Skin of body (tissue), 2 donors: ENCODE results near the gene LRRC57. TPM values are rescaled to one million over a fixed set of nuclear protein-coding genes. Genes with fewer than 3 reads are reported as not detected.
"Not testable (repeated sequence)": the region's sequence is repeated elsewhere in the genome, so short reads cannot be mapped to it uniquely, and the experiment has no call there.

Source experiments
- DNase-seq: peaks from one replicate; lab custom pipeline; 2025; lab: John Stamatoyannopoulos, UW
- total RNA-seq: library from RNA; depleted of rRNA; stranded (reverse); fragments of >200 nt; gene quantifications from one replicate; pipeline ENCODE4 v1.2.3, GENCODE V29; 2014

Gene LRRC57
- 17.4 TPM for total RNA-seq

- DNase-seq: peak; percentile 74
These were observed at the start of gene LRRC57, which contains the start of gene HAUS2 for GRCh38 chr15:42548249-42549031. TSS of gene LRRC57 (minus strand) at chr15:42548793. CDS start at chr15:42548434, 359 bp downstream. TSS of gene HAUS2 (plus strand) at chr15:42548838. CDS start at chr15:42548873, 35 bp downstream.

DNA sequence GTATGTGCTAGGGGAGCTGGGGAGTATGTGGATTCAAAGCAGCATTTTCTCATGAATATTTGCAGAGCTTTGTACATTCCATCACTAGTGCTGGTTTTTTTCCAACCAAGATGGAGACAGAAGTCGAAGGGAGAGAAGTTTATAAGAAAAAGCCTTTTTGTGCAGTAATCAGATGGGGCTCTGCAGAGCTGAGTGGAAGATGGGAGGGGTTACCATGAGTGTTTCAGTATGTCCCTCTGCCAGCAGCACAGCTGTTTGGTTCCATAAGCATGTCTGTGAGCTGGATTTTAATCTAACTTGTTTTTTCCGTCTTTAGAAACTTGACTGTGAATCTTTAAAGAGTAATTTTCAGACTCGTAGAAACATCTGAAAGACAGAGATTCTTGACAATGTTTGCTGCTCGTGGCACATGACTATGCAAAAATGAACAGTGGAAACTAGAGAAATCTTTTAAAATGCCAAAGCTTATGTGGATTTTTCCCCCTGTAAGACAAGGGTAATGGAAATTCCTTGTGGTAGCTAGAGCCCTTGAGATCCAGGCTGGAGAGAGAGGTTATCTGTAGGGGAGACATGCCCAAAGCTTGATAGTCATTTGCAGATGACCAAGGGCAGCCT is 47.1 kb upstream of the LRRC57 start:
- DNase-seq: peak; percentile 96

DNA sequence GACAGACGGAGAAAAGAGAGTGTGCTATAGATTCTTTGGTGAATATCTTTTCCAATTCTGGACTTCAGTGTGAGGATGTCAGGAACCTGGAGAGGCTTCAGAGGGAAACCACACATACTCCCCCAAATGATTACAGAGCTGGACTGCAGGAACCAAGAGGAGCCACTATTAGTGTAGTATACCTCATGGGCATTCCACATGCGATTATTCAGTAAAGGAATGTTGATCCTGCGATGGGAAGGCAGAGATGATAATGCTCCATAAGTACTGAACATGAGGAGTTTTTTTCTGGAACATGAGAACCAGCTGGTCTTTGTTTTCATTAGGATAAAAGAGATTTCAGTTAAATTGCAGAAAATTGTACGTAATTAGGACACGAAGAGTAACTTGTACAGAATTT is 45.5 kb upstream of the LRRC57 start:
- DNase-seq: no peak

DNA sequence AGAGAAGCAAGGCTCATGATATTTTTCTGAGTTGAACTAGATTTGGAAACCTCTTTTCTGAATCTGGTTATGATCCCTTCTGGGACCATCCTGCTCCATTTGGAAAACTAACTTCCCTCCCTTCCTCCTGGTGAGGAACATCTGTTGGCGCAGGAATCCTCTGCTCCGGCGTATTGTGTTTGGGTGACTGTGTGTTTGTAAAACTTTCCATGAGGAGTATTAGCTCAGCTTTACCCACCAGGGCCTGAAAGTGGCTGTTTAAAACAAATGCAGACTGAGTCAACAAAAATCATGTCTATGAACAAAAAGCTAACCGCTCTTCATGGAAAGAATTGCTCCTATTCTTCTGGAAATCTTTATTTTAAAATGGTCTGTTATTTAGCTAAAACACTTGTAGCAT is 44.5 kb upstream of the LRRC57 start:
- peak; percentile 92 for DNase-seq

DNA sequence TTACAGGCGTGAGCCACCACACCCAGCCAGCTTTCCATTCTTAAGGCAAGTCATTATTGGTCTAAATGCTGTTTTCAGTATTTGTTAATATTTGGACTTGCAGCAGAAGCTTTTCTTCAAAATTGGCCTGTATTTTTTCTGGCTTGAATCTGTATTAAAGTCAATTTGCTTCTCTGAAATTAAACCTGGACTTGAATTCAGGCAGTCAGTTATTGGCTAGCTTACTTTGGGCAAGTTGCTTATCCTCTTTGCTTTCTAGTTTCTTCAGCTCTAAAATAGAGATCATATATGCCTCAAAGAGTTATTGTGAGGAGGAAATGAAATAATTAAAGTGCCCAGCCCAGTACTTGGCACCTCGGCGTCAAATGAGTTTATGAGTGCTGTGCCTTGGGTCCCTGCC is 44.1 kb upstream of the LRRC57 start:
- no peak for DNase-seq

- no peak for DNase-seq
These were observed 42.8 kb upstream of the LRRC57 start for GRCh38 chr15:42591238-42591934.

- DNase-seq: no peak
These were observed 42.1 kb upstream of the LRRC57 start for GRCh38 chr15:42590619-42591237.

DNA sequence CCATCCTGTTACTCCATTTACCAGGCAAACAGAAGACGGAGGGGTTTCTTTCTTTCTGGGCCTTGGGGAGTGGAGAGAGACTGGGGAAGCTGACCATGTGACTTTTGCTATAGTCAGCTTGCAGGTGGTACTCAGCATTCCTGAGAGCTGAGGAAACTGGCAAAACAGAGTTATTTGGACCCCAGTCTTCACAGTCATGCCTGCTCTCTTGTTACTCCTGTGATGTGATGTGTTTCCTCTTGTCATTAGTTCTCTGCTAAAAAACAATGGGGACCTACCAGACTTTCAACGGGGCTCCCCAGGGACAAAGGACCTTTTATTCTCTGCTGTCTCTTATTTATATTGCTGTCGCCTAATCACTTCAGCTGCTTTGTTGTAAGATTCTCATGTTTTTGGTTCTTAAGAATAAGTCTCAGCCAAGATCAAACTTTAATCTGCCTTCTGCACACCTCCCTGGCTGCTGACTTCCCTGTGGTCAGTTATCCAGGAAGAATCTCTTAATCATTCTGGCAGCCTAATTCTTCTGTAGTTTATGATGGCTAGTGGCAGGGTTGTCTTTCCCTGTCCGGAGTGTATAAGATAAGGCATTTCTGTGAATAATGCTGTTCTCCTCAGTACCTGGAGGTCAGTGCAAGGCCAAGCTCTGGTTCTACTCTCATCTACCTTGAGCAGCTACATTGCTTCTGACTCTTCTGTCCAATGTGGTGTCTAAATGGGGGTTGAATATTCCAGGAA is 35.6 kb upstream of the LRRC57 start:
- DNase-seq: no peak

DNA sequence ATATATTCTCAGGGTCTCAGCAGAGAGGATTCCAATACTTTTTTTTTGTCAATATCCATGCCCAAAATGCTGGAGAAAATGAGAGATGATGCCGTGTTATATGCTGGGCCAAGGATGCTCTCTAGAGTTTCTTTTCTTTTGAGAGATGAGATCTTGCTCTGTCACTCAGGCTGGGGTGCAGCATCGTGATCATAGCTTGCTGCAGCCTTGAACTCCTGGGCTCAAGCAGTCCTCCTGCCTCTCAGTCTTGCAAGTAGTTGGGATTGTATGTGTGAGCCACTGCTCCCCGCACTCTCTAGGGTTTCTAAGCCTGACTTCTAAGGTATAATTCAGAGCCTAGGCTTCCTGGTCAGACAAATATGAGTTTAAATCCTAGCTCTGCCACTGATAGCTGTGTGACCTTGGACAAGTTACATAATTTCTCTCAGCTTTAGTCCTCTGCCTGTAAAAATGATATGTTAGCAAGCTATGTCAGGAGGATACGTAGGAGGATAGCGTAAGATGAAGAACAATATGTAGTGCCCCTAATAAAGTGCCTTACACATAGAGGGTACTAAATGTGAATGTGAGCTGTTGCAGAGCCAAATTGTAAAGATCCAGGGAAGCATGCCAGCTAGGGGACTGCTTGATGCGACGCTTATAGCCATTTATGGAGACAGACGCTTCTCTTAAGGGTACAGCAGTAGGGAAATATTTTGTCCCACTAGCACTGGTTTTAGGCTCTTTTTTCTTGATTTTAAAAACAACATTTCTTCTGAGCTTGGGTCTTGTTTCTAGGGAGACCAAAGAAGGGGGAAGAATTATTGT is 34.2 kb upstream of the LRRC57 start:
- DNase-seq: no peak

DNA sequence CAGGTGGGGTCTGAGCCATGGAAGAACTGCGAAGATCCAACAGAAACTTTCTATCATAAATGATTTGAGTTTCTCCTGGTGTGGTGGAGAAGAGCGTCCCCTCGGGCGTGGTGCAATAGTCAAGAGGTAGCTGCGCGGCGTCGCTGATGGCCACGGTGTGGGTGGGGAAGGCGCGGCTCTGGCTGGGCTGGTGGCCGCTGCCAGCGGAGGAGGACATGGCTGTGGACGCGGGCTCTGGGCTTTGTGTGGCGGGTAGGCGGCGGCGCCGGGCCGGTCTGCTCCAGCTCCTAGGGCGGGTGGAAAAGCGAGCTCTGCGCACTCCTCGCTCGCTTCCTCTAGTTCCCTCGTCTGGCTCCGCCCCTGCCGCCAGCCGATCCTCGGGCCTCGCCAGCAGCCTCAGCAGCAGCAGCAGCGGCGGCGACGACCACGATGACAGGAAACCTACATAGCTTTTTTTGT is 32.7 kb upstream of the LRRC57 start:
- DNase-seq: peak; percentile 72

DNA sequence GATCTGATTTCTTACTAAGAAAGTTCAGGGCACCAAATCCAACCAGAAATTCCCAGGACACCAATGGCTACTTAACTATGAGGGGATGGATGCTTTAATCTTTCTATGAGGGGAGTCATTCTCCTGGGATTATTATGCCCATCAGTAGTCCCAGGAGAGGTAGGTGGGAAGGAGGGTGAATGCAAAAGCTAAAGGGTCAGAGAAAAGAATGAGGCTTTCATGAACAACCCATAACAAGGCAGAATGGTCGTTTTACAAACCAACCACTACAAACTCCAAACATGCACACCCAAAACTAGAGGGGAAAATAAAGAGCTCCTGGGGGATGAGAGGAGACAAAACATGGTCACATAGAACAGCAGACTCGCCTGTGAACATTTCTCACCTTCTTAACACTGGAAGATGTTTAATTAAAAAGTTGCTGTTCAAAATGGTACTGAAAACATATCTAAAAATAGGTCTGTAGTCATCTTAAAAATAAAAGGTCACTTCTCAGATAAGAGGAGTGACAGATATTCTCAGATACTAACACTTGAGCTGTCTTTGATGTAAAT is 30.5 kb upstream of the LRRC57 start:
- DNase-seq: no peak

GRCh38 chr15:42577514-42578031 is 29.0 kb upstream of the LRRC57 start:
- peak; percentile 85 for DNase-seq

DNA sequence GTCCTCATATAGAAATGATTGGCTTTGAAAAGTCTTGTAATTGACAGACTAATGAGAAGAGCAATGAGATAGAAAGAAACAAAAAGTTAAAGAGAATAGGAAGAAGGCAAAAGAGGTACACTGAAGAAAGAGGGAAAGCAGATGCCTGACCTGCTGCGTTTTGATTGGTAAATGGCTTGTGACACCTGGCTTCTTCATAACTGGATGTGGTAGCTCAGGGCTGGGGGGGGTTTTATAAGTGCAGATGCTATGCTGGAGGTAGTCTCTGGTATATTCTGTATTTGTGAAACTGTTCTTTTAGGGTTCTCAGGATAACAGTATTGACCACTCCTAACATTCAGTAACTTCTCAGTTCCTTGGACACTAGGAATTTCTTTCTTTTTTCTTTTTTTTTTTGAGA is 28.2 kb upstream of the LRRC57 start:
- no peak for DNase-seq

DNA sequence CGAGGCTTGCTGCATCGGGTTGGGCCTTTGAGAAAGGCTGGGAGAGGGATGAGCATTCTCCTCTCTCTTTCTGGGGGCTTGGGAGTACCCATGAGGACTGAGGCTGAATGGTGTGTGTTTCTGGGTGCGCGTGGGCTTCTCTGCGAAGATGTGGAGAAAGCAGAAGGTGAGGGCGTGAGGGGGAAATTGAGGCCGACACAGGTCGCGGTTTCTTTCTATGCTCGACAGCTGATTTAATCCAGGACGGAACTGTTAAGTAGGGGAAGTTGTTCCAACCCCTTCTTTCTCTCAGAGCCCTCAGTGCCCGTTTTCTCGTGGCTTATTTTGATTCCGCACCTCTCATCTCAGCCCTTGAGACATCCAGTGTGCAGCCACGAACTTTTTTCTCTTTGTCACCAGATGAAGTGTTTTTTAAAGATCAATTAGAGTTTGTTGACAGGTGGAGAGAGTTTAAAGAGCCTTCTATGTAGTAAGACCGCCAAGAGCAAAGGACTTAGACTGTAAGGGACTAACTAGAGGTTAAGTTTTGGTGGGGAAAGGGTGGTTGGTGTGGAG is 27.5 kb upstream of the LRRC57 start:
- DNase-seq: peak; percentile 32

DNA sequence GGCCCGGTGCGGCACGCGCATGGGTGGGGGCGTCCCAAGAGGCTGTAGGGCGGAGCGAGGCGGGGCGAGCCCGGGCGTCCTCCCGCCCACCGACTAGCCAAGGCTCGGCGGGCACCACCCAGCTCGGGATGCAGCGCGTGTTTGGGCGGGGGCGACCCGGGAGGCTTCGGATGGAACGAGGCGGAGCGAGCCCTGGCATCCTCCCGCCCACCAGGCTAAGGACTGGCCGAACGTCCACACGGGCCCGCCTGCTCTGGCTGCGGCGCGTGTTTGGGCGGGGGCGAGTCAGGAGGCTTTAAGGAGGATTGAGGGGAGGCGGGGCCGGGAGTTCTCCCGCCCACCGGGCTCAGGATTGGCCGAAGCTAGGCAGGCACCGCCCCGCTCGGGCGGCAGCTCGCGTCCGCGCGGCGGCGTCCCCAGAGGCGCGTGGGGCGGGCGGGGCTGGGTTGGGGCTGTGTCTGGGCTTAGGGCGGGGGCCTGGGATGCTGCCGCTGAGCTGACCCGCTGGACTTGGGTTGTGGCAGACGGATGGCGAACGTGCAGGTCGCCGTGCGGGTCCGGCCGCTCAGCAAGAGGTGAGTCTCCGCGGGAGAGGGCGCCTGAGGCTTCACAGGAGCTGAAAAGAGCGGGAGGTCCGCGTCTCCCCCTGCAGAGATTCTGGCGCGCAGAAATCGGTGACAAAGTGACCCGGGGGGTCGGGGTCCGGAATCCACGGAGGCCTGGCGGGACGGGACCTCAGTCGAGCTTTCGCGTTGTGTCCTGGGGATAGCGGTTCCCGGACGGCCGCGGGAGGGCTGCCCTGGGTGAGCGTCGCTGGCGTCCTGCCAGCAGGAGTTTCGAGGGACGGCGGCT is 26.8 kb upstream of the LRRC57 start, which contains the start of gene STARD9:
STARD9 (plus strand) TSS at position 419 of the 852 bp plus-strand sequence; CDS start at position 529, 110 bp downstream.
- DNase-seq: peak; percentile 98

- no peak for DNase-seq
These were observed 10.1 kb upstream of the LRRC57 start for GRCh38 chr15:42558739-42559138.

DNA sequence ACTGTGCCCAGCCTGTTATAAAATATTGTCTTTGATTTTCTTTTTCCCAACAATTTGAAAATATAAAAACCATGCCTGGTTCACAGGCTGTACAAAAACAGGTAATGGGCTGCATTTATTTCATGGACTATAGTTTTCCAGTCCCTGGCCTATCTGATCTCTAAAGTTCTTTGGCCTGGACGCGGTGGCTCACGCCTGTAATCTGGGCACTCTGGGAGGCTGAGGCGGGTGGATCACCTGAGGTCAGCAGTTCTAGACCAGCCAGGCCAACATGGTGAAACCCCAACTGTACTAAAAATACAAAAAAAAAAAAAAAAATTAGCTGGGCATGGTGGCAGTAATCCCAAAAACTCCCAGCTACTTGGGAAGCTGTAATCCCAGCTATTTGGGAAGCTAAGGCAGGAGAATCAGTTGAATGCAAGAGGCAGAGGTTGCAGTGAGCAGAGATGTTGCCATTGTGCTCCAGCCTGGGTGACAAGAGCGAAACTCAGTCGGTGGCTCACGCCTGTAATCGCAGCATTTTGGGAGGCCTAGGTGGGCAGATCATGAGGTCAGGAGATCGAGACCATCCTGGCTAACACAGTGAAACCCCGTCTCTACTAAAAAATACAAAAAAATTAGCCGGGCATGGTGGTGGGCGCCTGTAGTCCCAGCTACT is 8.1 kb upstream of the LRRC57 start:
- DNase-seq: not testable (repeated sequence)

DNA sequence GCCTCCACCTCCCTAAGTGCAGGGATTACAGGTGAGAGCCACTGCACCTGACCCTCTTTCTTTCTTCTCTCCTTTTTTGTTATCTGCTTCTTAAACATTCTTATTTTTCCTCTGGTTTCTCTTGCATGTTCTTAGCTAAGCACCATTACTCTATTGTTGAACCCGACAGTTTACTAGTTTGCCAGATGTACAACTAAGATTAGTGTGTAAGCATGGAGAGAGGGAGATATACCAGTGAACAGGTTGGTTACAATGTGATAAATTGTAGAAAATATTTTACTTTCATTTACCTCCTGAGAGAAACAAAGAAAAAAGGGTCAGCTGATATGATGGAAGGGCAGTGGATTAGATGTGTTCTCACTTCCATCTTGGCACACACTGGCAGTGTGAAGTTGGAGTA is 5.0 kb upstream of the LRRC57 start:
- no peak for DNase-seq
